ENCODE results near the gene TNFRSF4. TPM values are rescaled to one million over a fixed set of nuclear protein-coding genes. Genes with fewer than 3 reads are reported as not detected.

TNFRSF4 gene
- total and polyA plus RNA-seq, 9 of the 15 experiments (the other 6 are each of a cell fraction or from before 2014, with no cell fraction given): 0.07 to 0.44 (median 0.19) TPM; not detected in 5

- TF ChIP-seq, protein P1, sequence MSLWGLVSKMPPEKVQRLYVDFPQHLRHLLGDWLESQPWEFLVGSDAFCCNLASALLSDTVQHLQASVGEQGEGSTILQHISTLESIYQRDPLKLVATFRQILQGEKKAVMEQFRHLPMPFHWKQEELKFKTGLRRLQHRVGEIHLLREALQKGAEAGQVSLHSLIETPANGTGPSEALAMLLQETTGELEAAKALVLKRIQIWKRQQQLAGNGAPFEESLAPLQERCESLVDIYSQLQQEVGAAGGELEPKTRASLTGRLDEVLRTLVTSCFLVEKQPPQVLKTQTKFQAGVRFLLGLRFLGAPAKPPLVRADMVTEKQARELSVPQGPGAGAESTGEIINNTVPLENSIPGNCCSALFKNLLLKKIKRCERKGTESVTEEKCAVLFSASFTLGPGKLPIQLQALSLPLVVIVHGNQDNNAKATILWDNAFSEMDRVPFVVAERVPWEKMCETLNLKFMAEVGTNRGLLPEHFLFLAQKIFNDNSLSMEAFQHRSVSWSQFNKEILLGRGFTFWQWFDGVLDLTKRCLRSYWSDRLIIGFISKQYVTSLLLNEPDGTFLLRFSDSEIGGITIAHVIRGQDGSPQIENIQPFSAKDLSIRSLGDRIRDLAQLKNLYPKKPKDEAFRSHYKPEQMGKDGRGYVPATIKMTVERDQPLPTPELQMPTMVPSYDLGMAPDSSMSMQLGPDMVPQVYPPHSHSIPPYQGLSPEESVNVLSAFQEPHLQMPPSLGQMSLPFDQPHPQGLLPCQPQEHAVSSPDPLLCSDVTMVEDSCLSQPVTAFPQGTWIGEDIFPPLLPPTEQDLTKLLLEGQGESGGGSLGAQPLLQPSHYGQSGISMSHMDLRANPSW (CRISPR knock-in tag; IDR thresholded peaks at IDR 0.05): no peak
- TF ChIP-seq ZBTB33 (CRISPR knock-in tag; IDR thresholded peaks at IDR 0.05) (peak; percentile 78), CREB1 (IDR thresholded peaks at IDR 0.05) (no peak), CREB1 (CRISPR knock-in tag; IDR thresholded peaks at IDR 0.05) (no peak), ZNF695 (CRISPR knock-in tag; IDR thresholded peaks at IDR 0.05) (no peak), PHF8 (IDR thresholded peaks at IDR 0.05; ENCODE audit: borderline replicate concordance, low read length) (no peak), JUND (IDR thresholded peaks at IDR 0.05; ENCODE audit: borderline replicate concordance, low read depth, low read length) (no peak), JUND (tag; IDR thresholded peaks at IDR 0.05; ENCODE audit: borderline replicate concordance, low read depth, low read length) (no peak), CTBP1 (IDR thresholded peaks at IDR 0.05; ENCODE audit: borderline replicate concordance) (no peak), HNRNPUL1 (IDR thresholded peaks at IDR 0.05; ENCODE audit: low read length) (no peak), E2F3 (CRISPR knock-in tag; IDR thresholded peaks at IDR 0.05) (no peak), PTBP1 (IDR thresholded peaks at IDR 0.05; ENCODE audit: low read depth, low read length) (no peak), MAFG (tag; conservative IDR thresholded peaks at IDR 0.05) (no peak), HDAC6 (IDR thresholded peaks at IDR 0.05; ENCODE audit: low read depth, low read length) (no peak), TBP (optimal IDR thresholded peaks at IDR 0.05; ENCODE audit: low read depth, low read length) (no peak), ZBTB43 (CRISPR knock-in tag; IDR thresholded peaks at IDR 0.05) (no peak), ZNF830 (CRISPR knock-in tag; IDR thresholded peaks at IDR 0.05) (no peak), ZNF253 (CRISPR knock-in tag; conservative IDR thresholded peaks at IDR 0.05) (no peak), SAFB (IDR thresholded peaks at IDR 0.05; ENCODE audit: borderline replicate concordance, low read depth, low read length) (0 out of 2 replicates have a peak, but pooled peaks have one; percentile 8), TOE1 (IDR thresholded peaks at IDR 0.05; ENCODE audit: borderline replicate concordance) (no peak), TOE1 (CRISPR knock-in tag; IDR thresholded peaks at IDR 0.05; ENCODE audit: borderline replicate concordance, low read depth) (no peak)
These were observed at the start of gene TNFRSF4 (continued) for GRCh38 chr1:1213345-1214265.

Data from K562 (cell line).